Spleen (tissue), 11 donors: ENCODE results near the gene NDUFS7. TPM values are rescaled to one million over a fixed set of nuclear protein-coding genes. Genes with fewer than 3 reads are reported as not detected.

Source experiments
- DNase-seq: peaks from one replicate; pipeline ENCODE4 v3.0.0-alpha.2; 2020
- H3K27ac ChIP-seq, 8 donors: fragments of 200-600 bp; sonication (generic) in 7 of 8; 1 replicate in 4 of 8; 2 replicates in 4 of 8; pipeline versions ENCODE4 v1.5.0 to v1.8.0; 2016 to 2021; ENCODE audit warnings: inconsistent platforms in 4 of 8, mild to moderate bottlenecking in 4 of 8, moderate library complexity in 1 of 8
- H3K27me3 ChIP-seq, 7 donors: fragments of 200-600 bp; sonication (generic) in 6 of 7; replicated peaks in 1 of 7; 1 replicate in 4 of 7; 2 replicates in 3 of 7; pipeline versions ENCODE4 v1.5.0 to v1.8.0; 2016 to 2021; ENCODE audit warnings: inconsistent platforms in 3 of 7, mild to moderate bottlenecking in 1 of 7
- H3K36me3 ChIP-seq, 6 donors: fragments of 200-600 bp; sonication (generic) in 5 of 6; 1 replicate in 4 of 6; 2 replicates in 2 of 6; pipeline versions ENCODE4 v1.5.0 to v1.8.0; 2016 to 2021; ENCODE audit warnings: inconsistent platforms in 2 of 6
- H3K4me1 ChIP-seq, 6 donors: fragments of 200-600 bp; sonication (generic) in 5 of 6; 1 replicate in 3 of 6; 2 replicates in 3 of 6; pipeline versions ENCODE4 v1.5.0 to v1.8.0; 2016 to 2021; ENCODE audit warnings: inconsistent platforms in 3 of 6
- H3K4me3 ChIP-seq, 8 donors: fragments of 200-600 bp; sonication (generic) in 7 of 8; 1 replicate in 4 of 8; 2 replicates in 4 of 8; pipeline versions ENCODE4 v1.5.0 to v1.8.0; 2016 to 2021; ENCODE audit warnings: inconsistent platforms in 4 of 8, mild to moderate bottlenecking in 4 of 8, moderate library complexity in 2 of 8
- H3K9me3 ChIP-seq, 8 donors: fragments of 200-600 bp; sonication (generic) in 7 of 8; 1 replicate in 4 of 8; 2 replicates in 4 of 8; pipeline versions ENCODE4 v1.5.0 to v1.8.0; 2016 to 2021; ENCODE audit warnings: inconsistent platforms in 4 of 8
- POLR2A ChIP-seq, 3 donors: fragments of 450-650 bp; IDR thresholded peaks; one replicate each; pipeline ENCODE4 v1.5.1; 2017; ENCODE audit warnings: antibody characterized with exemption in 3 of 3, mild to moderate bottlenecking in 1 of 3
- POLR2AphosphoS5 ChIP-seq, 3 donors: sonication (generic); formaldehyde crosslinking; IDR thresholded peaks; one replicate each; pipeline ENCODE4 v1.5.1; 2017; ENCODE audit warnings: antibody characterized with exemption in 3 of 3
- WGBS, 5 donors: extraction: QIAGEN DNeasy Blood & Tissue Kit in 3 of 5; methylation state at CpG; one replicate each; pipeline versions ENCODE4 v1.1.5 to v1.1.7; 2013 to 2018; 5-methylcytosine and 5-hydroxymethylcytosine counted together
- intact Hi-C: fragments of 100-400 bp; cut with DNase I; formaldehyde crosslinking; loops from one replicate; pipeline ENCODE4 v1.15.0; 2023; ENCODE audit warnings: low total_unique reads
- polyA plus RNA-seq, 3 donors: library from polyadenylated mRNA; stranded (reverse); fragments of 200-250 nt; gene quantifications; one replicate each; pipeline ENCODE4 v1.2.1, GENCODE V29; 2013
- total RNA-seq, 7 donors: library from RNA; depleted of rRNA in 3 of 7; stranded (reverse); fragments of >200 nt in 3 of 7; fragmentation: NEBNext Ultra II Directional in 4 of 7; extraction: Animal tissue kit (Norgen Biotek cat#: 25700) in 4 of 7; gene quantifications; one replicate each; pipeline versions ENCODE4 v1.1.0 to v1.2.1, GENCODE V29; 2016 to 2021
- TF ChIP-seq, protein P1 (sequence below), 11 experiments: fragments of 200-600 bp in 7 of 11; fragments of 450-650 bp in 4 of 11; sonication (generic) in 4 of 11; IDR thresholded peaks in 8 of 11; conservative IDR thresholded peaks in 3 of 11; 1 replicate in 7 of 11; 2 replicates in 4 of 11; pipeline versions ENCODE4 v1.4.0 to v1.8.0; 2016 to 2021; ENCODE audit warnings: antibody characterized with exemption in 11 of 11, inconsistent platforms in 4 of 11, mild to moderate bottlenecking in 1 of 11
- donor health status: healthy with polysubstance abuse.
- donor health status: DM: no; HTN: no; CAD: no; lungs with moderate emphysema.
- donor health status: DM: no; HTN: no; CAD: no.
- donor health status: Bipolar disorder and iron deficiency.
- donor health status: healthy.
- donor health status: DM: no; HTN: no; CAD: no.
- donor health status: DM: yes; HTN: yes; CAD: no.

NDUFS7 gene
- total and polyA plus RNA-seq, 10 donors = 64.0 to 133 (median 81.6) TPM

DNA sequence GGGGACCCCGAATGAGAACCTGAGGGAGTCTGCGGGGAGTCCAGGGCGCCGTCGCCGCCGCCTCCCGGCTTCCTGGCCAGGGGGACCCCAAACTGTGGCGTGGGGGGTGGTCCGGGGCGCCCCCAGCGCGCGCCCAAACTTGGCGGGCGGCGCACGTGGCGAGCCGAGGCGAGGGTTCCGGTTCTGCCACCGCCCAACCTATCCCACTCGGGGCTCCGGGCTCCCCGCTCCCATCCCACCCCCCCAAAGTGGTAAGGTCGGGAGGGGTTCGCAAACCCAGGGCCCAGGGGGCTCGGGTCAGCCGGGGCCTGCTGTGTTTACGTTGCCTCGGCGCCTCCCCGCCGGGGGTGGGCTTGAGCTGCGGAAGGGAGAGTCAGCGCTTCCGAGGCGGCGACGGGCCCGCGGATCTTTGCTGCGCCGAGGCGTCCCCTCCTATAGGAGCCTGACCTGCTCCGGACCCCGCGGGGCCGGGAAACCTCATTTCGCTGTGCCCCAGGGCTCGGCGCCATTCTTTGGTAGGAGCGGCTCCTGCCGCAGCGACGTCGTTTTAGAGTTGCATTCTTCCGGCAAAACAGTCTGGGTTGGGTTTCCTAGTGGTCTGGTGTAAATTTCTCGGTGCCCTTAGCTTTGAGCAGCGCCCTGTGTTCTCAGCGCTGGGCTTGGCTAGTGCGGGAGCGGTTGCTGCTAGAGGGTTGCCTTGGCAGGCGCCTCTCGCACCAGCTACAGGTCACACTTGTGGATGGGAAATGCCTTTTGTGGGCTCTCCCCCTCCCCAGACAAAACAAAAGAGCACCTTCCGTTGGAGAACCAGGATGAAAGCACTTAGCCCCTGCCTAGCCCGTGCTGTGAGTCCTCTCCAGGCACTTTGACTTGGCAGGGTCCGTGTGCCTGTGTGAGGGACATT lies 24.8 kb downstream of the NDUFS7 start:
- Histone ChIP-seq H3K9me3 (no peaks in the 10 kb centered on the region), H3K4me1 (peaks cover 40 to 77% (median 64%) of the 10 kb centered on the region in 6 donors), H3K27me3 (peaks cover 0 to 5% (median 0%) of the 10 kb centered on the region in 7 donors), H3K27ac (peak overlapping the region; percentile 84 to 98 (median 94)), H3K4me3 (peak overlapping the region; percentile 89 to 98 (median 94)), H3K36me3 (peaks cover 0 to 44% (median 13%) of the 10 kb centered on the region in 6 donors)
- intact Hi-C loops = loop anchor here (10.0 kb wide), 1 partner anchor 134 kb away; the partner anchor contains the start of gene FAM174C
- DNase-seq = peak; percentile 90
- peak; percentile 59 to 77 (median 71) for TF ChIP-seq POLR2AphosphoS5 (IDR thresholded peaks at IDR 0.05)
- TF ChIP-seq, protein P1, sequence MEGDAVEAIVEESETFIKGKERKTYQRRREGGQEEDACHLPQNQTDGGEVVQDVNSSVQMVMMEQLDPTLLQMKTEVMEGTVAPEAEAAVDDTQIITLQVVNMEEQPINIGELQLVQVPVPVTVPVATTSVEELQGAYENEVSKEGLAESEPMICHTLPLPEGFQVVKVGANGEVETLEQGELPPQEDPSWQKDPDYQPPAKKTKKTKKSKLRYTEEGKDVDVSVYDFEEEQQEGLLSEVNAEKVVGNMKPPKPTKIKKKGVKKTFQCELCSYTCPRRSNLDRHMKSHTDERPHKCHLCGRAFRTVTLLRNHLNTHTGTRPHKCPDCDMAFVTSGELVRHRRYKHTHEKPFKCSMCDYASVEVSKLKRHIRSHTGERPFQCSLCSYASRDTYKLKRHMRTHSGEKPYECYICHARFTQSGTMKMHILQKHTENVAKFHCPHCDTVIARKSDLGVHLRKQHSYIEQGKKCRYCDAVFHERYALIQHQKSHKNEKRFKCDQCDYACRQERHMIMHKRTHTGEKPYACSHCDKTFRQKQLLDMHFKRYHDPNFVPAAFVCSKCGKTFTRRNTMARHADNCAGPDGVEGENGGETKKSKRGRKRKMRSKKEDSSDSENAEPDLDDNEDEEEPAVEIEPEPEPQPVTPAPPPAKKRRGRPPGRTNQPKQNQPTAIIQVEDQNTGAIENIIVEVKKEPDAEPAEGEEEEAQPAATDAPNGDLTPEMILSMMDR (IDR thresholded peaks at IDR 0.05 in 8 of 11, conservative IDR thresholded peaks at IDR 0.05 in 3 of 11) = no peak
- 0 to 10% (median 1%) methylated on average over 4 to 69 of the region's 69 CpGs for WGBS, 5 donors

DNA sequence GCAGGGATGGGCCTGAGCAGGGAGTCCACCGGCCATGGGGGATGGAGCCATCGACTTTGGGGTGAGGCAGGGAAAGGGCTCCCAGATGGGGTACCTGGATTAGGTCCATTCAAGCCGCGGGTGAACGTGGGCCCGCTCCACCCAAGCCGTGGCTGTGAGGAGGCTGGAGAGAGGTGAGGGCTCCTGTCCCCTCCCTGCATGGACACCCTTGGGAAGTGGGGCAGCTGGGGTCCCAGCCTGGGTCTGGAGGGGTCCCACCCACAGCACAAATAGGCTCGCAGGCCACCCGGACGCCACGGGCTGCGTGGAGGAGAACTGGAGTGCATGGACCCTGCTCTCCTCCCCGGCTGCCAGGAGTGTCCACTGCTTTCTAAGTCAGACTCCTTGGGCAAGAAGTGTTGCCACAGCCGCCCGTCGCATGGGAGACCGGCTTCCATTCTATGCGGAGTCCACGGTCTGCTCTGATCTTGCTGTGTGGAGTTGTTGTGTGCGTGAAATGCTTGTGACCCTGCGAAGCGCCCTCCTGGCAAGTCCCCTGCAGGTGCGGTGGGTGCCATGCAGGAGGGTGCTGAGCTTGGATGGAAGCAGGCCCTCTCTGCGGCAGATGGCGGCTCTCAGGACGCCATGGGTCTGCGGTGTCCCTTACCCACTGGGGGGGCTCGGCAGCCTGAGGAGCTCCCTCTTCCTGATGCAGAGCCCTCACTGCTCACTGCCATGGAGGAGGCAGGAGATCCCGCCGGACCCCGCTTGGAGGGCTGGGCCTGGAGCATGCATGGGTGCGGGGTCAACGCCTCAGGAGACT lies 25.7 kb downstream of the NDUFS7 start:
- intact Hi-C loops = loop anchor here (10.0 kb wide), 1 partner anchor 135 kb away; the partner anchor contains the start of gene FAM174C
- H3K4me3 ChIP-seq = peak overlapping the region; percentile 89 to 98 (median 94)
- H3K36me3 ChIP-seq = peaks cover 0 to 53% (median 14%) of the 10 kb centered on the region in 6 donors
- no peak for TF ChIP-seq POLR2AphosphoS5 (IDR thresholded peaks at IDR 0.05)
- TF ChIP-seq, protein P1 (IDR thresholded peaks at IDR 0.05 in 8 of 11, conservative IDR thresholded peaks at IDR 0.05 in 3 of 11) = no peak
- peaks cover 45 to 82% (median 72%) of the 10 kb centered on the region in 6 donors for H3K4me1 ChIP-seq
- WGBS, 5 donors = 57 to 73% (median 63%) methylated on average over 12 to 33 of the region's 33 CpGs
- no peaks in the 10 kb centered on the region for H3K9me3 ChIP-seq
- DNase-seq = no peak
- no peaks in the 10 kb centered on the region for H3K27me3 ChIP-seq
- H3K27ac ChIP-seq = peak overlapping the region; percentile 84 to 98 (median 94)

DNA sequence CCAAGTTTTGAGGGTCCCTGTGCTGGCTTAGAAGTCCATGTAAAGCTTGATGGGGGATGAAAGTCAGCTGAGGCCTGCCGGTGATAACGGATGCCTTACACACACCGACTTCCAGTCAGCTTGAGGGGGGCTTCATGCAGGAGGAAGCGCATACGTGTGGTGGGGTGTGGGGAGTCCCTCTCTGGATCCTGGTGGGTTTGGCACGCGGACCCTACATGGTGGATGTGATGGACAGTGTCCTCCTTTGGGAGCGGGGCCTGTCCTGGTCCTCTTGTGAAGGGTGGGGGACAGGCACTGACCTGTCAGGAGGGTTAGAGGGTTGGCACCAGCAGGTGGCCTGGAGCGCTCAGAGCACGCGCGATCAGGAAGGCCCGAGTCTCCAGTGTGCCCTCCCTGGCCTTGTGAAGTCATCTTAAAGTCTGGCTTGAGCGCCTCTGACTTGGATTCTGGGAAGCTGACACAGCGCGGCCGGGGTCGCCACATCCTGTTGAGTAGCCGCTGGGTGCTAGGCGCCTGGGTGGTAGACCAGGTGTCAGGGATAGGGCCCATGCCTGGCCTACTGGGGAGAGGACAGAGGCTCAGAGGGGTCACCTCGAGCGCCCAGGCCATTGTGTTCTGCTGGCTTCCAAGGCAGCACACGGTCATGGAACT lies 26.6 kb downstream of the NDUFS7 start:
- H3K4me1 ChIP-seq = peaks cover 51 to 86% (median 79%) of the 10 kb centered on the region in 6 donors
- 53 to 76% (median 60%) methylated on average over 17 to 23 of the region's 23 CpGs for WGBS, 5 donors
- H3K27ac ChIP-seq = peak overlapping the region in 7 of 8 donors; percentile 60 to 98 (median 96)
- H3K4me3 ChIP-seq = peak overlapping the region in 4 of 8 donors; percentile 92 to 98 (median 94)
- DNase-seq = no peak
- intact Hi-C loops = no loop called here
- TF ChIP-seq POLR2AphosphoS5 (IDR thresholded peaks at IDR 0.05) = peak in 1 of 3 donors; percentile 64
- no peak for TF ChIP-seq POLR2A (IDR thresholded peaks at IDR 0.05)
- TF ChIP-seq, protein P1 (IDR thresholded peaks at IDR 0.05 in 8 of 11, conservative IDR thresholded peaks at IDR 0.05 in 3 of 11) = no peak
- no peaks in the 10 kb centered on the region for H3K9me3 ChIP-seq
- no peaks in the 10 kb centered on the region for H3K27me3 ChIP-seq
- peaks cover 0 to 58% (median 14%) of the 10 kb centered on the region in 6 donors for H3K36me3 ChIP-seq
